Measurements from ENCODE around the gene NDUFAF8.

The NDUFAF8 gene

DNA sequence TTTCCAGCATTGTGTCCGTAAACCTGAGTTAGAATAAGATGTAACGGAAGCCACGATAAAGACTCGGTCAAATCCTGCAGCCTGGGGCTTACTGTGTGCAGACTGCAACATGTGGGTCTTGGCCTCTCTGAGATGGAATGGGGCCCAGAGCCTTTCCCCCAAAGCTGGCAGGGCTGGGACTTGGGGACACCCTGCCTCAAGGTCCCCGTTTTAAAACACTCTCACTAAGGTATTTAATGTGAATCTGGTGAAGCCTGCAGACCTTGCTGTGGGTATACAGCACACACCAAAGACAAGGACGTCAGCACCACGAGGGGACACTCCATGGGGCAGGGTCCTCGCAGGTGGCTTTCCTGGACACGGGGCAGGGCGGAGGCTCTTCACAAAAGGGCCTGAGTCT is 2.1 kb downstream of the NDUFAF8 start:
- DNase-seq (ENCODE audit: low read depth in 1 of 2, low spot score in 1 of 2), result no peak
- no peak for TF ChIP-seq JUND (IDR thresholded peaks at IDR 0.05; ENCODE audit: low read depth)
- in situ Hi-C loops (cut with HindIII; ENCODE audit: low pct_unique_long_range_greater_than_20kb, low sequenced_read_pairs), result no loop called here

DNA sequence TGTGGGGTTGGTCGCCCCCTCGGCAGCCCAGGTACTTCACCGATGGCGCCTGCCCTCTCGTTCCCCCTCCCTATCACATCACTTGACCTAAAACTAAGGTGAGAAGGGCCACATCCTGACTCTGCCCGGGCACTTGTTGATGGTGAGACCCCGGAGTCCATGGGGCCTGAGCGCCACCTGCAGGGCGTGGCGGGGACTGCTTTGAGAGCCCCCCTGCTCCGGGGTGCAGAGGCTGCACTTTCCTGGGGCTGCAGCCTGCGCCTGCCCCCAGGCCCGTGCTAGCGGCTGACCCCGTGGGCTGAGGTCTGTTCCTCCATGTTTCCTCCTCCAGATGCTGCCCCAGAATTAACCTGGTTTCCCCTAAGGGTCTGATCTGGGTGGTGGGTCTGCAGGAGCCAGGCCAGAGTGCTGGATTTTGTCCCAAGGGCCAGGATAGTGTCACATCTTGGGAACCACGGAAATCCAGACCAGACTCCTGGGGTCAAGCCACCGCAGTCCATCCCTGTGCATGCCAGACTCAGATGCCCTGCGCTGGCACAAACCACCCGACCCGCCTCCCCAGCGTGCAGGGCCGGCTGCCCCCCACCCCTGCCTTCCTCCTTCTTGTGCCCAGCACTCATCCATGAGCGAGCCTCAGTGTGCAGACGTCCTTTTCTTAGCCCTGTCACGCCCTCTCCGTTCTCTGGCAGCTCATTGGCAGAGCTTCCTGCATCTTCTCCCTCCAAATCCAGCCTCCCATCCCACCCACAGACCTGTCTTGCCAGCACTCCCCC is 2.7 kb downstream of the NDUFAF8 start:
- in situ Hi-C loops (cut with HindIII; ENCODE audit: low pct_unique_long_range_greater_than_20kb, low sequenced_read_pairs), result no loop called here
- DNase-seq (ENCODE audit: low read depth in 1 of 2, low spot score in 1 of 2), result peak; percentile 54 to 79
- no peak for TF ChIP-seq JUND (IDR thresholded peaks at IDR 0.05; ENCODE audit: low read depth)

- no peak for TF ChIP-seq JUND (IDR thresholded peaks at IDR 0.05; ENCODE audit: low read depth)
- DNase-seq (ENCODE audit: low read depth in 1 of 2, low spot score in 1 of 2), result no peak
- in situ Hi-C loops (cut with HindIII; ENCODE audit: low pct_unique_long_range_greater_than_20kb, low sequenced_read_pairs), result no loop called here
These were observed 3.6 kb downstream of the NDUFAF8 start for GRCh38 chr17:81242421-81243332.

- TF ChIP-seq JUND (IDR thresholded peaks at IDR 0.05; ENCODE audit: low read depth), result no peak
- no peak for DNase-seq (ENCODE audit: low read depth in 1 of 2, low spot score in 1 of 2)
- in situ Hi-C loops (cut with HindIII; ENCODE audit: low pct_unique_long_range_greater_than_20kb, low sequenced_read_pairs), result no loop called here
These were observed 4.2 kb downstream of the NDUFAF8 start for GRCh38 chr17:81243333-81243664.

- no peak for DNase-seq (ENCODE audit: low read depth in 1 of 2, low spot score in 1 of 2)
These were observed 5.4 kb downstream of the NDUFAF8 start for GRCh38 chr17:81244358-81245023.

DNA sequence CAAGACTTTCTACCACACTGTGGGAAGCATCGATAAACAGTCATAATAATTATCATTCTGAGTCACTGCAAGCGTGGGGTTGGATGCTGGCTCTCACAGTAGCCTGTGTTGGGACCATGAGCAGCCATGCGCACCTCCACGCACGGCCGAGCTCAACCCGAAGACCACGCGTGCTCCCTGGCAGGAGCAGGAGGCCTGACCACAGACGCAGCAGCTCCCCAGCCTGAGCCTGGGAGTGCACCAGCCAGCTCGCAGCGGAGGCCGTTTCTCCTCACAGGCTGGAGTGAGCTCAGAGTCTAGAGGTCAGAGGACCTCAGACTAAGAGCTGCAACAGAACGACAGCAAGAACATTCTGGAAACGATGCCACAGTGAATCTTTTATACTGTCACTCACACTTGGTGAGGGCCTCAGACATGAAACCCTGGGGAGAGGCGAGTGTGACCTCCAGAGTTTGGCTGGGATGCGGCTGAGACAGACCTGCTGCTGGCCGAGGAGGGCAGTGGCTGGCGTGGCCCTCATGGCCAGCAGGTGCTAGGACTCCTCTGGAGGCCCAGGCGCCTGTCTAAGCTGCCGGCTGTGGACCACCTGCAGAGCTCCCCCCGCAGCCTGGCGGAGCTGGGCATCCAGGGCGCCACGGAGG is 6.0 kb downstream of the NDUFAF8 start:
- TF ChIP-seq JUND (IDR thresholded peaks at IDR 0.05; ENCODE audit: low read depth), result no peak
- in situ Hi-C loops (cut with HindIII; ENCODE audit: low pct_unique_long_range_greater_than_20kb, low sequenced_read_pairs), result no loop called here
- no peak for DNase-seq (ENCODE audit: low read depth in 1 of 2, low spot score in 1 of 2)

More at GRCh38 chr17:81244358-81245023, 5.4 kb downstream of the NDUFAF8 start:
- in situ Hi-C loops (cut with HindIII; ENCODE audit: low pct_unique_long_range_greater_than_20kb, low sequenced_read_pairs), result no loop called here
- no peak for TF ChIP-seq JUND (IDR thresholded peaks at IDR 0.05; ENCODE audit: low read depth)

- in situ Hi-C loops (cut with HindIII; ENCODE audit: low pct_unique_long_range_greater_than_20kb, low sequenced_read_pairs), result no loop called here
- DNase-seq (ENCODE audit: low read depth in 1 of 2, low spot score in 1 of 2), result no peak
- TF ChIP-seq JUND (IDR thresholded peaks at IDR 0.05; ENCODE audit: low read depth), result no peak
These were observed 6.7 kb downstream of the NDUFAF8 start for GRCh38 chr17:81245665-81246342.

GRCh38 chr17:81246343-81246670 is 7.2 kb downstream of the NDUFAF8 start:
- TF ChIP-seq JUND (IDR thresholded peaks at IDR 0.05; ENCODE audit: low read depth), result no peak
- DNase-seq (ENCODE audit: low read depth in 1 of 2, low spot score in 1 of 2), result no peak
- in situ Hi-C loops (cut with HindIII; ENCODE audit: low pct_unique_long_range_greater_than_20kb, low sequenced_read_pairs), result no loop called here

- no peak for TF ChIP-seq JUND (IDR thresholded peaks at IDR 0.05; ENCODE audit: low read depth)
- no peak for DNase-seq (ENCODE audit: low read depth in 1 of 2, low spot score in 1 of 2)
- in situ Hi-C loops (cut with HindIII; ENCODE audit: low pct_unique_long_range_greater_than_20kb, low sequenced_read_pairs), result no loop called here
These were observed 7.7 kb downstream of the NDUFAF8 start for GRCh38 chr17:81246679-81247338.

- in situ Hi-C loops (cut with HindIII; ENCODE audit: low pct_unique_long_range_greater_than_20kb, low sequenced_read_pairs), result no loop called here
- TF ChIP-seq JUND (IDR thresholded peaks at IDR 0.05; ENCODE audit: low read depth), result no peak
- DNase-seq (ENCODE audit: low read depth in 1 of 2, low spot score in 1 of 2), result no peak
These were observed 8.3 kb downstream of the NDUFAF8 start for GRCh38 chr17:81247339-81247990.

- no peak for TF ChIP-seq JUND (IDR thresholded peaks at IDR 0.05; ENCODE audit: low read depth)
- DNase-seq (ENCODE audit: low read depth in 1 of 2, low spot score in 1 of 2), result no peak
- in situ Hi-C loops (cut with HindIII; ENCODE audit: low pct_unique_long_range_greater_than_20kb, low sequenced_read_pairs), result no loop called here
These were observed 9.5 kb downstream of the NDUFAF8 start for GRCh38 chr17:81248649-81249048.
